NCI-H510A (cell line): ENCODE measurements around the gene GRK5.
A peak's percentile ranks its signal among the peaks of the same experiment; 100 is the strongest.

Experiments
- DNase-seq: peaks from one replicate; lab custom pipeline; 2025; lab: John Stamatoyannopoulos, UW

The GRK5 gene

DNA sequence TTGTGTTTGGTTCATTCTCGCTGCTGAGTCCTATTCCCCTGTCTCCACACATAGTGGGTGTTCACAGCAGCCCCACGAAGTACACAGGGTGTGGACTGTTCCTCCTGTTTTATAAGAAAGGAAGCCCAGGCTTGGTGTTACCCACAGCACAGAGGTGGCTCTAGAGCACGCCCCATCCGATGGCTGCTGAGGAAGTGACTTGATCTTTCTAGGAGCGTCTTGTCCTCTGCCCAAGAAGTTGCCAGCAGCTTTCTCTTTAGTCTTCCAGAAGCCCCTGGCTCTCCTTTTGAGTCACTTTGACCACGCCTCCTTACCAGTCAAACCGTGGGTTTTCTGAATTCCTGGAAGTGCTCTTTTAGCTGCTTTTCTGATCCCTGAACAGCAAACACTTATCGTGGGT lies 94.0 kb downstream of the GRK5 start:
- no peak for DNase-seq

DNA sequence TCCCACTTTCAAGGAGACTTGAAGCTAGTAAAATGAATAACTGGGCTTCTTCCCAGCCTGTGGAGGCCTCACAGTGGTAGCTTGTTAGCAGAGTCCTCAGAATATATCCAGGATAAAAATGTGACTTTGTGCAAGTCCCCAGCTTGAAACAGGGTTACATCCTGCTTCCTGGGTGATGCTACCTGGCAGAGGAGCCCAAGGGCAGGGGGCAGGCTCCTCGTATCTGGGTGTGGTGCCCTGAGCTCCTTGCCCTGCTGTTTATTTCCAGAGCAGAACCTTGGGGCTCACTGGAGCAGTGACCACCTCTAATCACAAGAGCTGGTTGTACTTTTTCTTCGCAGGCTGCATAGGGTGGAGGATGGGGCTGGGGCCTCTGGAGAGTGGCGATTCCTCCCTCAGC lies 94.8 kb downstream of the GRK5 start:
- DNase-seq = no peak

GRCh38 chr10:119302591-119303253 lies 95.4 kb downstream of the GRK5 start:
- DNase-seq = no peak

DNA sequence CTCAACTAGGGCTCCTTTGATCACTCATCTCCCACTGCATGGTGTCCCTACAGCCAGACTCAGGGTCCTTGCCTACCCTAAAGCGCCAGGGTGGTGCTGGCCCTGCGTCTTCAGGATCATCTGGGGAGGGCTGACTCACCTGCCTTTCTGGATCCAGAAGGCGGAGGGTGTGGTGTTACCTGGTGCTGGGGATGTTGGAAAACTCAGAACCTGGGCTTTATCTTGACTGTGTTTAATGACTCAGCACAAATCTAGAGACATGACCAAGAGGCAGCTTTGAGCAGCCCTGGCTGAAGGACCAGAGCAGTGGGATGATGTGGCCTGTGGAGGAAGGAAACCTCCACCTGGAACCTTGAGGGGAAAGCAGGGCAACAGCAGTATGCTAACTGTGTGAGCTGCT lies 96.5 kb downstream of the GRK5 start:
- no peak for DNase-seq

- no peak for DNase-seq
These were observed 97.2 kb downstream of the GRK5 start for GRCh38 chr10:119304541-119304940.

DNA sequence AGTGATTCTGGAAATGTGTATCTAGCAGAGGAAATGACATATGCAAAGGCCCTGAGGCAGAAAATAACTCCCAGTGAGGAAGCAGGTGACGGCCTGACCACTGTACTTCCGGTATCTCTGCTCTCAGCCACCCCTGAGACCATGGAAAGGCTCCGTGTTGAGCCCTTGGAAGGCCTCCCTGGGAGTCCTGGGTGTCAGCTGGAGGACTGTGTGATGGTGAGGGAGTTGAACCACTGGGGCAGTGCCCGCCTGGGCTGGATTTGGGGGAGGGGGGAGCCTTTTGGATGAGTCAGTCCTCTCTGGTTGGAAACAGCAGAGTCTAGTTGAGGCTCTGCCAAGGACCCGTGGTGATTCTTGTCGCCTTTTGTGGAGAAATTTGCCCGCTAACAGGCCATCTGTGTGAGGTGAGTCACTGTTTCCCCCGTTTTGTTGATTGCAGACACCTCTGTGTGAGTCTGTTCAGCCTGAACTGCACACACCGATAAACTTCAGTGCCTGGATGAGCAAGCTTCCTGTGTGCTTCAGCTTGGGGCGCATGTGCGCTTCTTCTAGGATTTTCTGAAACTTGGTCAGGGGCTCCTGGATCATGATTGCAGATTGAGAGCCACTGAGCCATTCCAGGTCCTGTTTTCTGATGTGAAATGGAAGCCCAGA lies 98.6 kb downstream of the GRK5 start:
- no peak for DNase-seq

DNA sequence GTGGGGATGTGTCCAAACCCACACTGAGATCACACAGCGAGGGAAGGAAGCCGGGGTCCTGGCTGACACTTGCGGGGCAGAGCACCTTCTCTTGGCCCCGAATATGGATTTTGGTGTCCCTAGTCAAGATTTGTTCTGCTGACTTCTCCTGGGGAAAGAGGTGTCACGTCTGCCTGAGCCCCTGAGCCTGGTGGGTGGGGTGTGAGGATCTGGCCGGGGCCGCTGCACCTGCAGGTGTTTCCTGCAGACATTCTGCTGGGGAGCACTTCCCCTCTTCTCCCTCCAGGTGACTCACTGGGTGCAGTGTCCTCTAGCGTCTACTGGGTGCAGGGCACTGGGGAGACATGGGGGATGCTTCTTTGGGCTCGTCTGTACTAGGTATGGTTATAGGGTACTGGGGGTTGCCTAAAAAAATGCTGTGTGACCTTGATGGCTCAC lies 99.2 kb downstream of the GRK5 start:
- peak; percentile 30 for DNase-seq

DNA sequence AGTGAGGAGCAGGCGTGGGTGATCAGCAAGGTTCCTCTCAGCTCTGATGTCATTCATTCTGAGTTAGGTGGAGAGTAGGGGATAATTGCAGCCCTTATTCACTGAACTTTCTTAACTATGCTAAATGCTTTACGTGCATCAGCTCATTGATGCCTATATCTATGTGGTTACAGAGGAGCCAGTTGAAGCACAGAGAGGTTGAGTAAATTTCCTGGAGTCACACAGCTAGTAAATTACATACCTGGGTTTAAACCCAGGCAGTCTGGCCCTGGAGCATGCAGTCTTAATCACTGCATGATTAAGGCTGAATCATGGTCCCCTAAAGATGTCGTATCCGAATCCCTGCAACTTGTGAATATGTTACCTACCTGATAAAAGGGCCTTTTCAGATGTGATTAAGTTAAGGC lies 99.6 kb downstream of the GRK5 start:
- no peak for DNase-seq

- DNase-seq = no peak
These were observed 100.7 kb downstream of the GRK5 start for GRCh38 chr10:119308089-119308488.

- DNase-seq = no peak
These were observed 101.4 kb downstream of the GRK5 start for GRCh38 chr10:119308551-119309422.

DNA sequence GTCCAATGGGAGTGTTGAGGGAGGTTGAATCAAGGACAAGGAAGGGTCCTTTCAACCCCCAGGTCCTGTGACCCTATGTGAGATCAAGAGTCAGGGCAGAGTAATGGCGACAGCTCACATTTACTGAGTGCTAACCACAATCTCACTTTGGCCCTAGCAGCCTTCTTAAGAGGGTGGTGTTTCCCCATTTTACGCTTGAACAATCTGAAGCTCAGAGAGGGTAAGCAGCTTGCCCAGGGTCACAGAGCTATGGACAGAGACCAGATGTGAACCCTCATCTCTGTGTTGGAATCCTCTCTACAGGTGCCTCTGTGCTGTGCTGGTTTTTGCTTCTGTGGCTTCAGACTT lies 102.0 kb downstream of the GRK5 start:
- DNase-seq = no peak

DNA sequence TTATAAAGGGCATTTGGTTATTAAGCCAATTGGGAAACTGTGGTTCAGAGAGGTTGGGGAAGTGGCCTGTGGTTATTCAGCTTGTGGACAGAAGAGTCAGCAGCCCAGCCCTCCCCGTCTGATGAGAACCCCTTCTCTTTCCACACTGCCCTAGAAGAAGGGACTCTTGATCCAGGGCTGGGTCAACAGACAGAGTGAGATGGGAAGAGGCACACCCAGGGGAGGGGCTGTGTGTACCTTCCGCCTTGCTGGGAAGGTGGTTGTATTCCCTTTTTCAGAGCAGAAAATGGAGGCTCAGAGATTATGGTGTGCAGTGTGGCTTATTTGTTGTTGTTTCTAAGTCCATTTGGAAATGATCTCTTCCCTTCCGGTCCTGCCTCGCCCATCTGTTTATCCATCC lies 103.4 kb downstream of the GRK5 start:
- DNase-seq = no peak

DNA sequence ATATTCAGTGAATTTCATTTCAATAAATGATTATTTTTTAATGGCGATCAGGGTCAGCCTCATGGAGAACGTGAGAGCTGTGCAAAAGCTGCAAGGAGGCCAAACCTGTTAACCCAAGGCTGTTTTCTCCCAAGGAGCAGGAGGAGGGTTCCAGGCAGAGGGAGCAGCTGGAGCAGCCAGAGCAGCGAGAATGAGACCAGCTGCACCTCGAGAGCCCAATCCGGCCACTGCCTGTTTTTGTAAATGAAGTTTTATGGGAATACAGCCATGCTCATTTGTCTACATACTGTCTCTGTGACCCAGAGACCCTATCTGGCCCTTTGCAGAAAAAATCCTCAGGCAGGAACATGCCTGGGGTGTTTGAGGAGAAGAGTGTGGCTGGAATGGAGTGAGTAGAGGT lies 104.9 kb downstream of the GRK5 start:
- DNase-seq = no peak

DNA sequence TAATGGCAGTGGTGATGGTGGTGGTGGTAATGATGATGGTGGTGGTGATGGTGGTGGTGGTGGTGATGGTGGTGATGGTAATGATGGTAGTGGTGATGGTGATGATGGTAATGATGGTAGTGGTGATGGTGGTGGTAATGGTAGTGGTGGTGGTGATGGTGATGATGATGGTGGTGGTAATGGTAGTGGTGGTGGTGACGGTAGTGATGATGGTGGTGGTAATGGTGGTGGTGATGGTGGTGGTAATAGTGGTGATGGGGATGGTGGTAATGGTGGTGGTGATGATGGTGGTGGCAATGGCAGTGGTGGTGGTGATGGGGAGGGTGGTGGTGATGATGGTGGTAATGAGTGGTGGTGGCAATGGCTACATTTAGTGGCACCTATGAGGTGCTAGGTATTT lies 105.7 kb downstream of the GRK5 start:
- no peak for DNase-seq

- no peak for DNase-seq
These were observed 106.3 kb downstream of the GRK5 start for GRCh38 chr10:119313644-119314043.

DNA sequence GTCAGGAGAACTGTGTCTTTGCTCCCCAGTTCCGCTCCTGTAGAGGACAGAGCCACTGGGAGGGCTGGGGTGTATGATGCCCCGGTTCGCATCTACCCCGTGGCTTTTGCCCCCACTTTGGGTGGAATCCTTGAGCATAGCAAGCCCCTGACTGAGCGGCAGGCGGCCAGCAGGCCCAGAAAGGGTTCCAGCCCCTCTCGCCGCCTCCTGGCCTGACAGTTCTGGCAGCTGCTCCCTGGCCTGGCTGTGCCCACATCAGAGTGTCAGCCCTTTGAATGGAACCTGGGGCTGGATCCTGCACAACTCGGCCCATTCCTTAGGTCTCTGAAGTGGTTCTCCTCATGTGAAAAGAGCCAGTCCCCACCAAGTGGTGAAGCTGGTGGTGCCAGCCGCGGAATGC lies 106.7 kb downstream of the GRK5 start:
- no peak for DNase-seq

- DNase-seq = no peak
These were observed 107.1 kb downstream of the GRK5 start for GRCh38 chr10:119314486-119314885.

GRCh38 chr10:119315128-119316001 lies 108.0 kb downstream of the GRK5 start:
- no peak for DNase-seq

DNA sequence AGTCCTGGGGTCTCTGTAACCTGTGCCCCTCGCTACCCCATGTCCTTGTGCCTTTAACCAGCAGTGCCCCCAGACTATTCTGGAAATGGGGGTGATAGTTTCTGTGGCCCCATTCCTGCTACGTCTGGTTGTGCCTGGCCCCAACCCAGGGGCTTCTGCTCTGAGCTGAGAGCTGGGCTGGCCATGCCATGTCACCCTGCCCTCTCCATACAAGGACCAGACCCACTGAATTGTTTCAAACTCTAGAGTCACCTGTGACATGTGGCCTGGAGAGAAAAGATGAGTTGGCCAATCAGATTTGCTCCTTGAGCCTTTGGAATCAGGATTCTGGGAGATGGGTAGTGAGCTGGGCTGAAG lies 108.6 kb downstream of the GRK5 start:
- DNase-seq = no peak

GRCh38 chr10:119316729-119317097 lies 109.3 kb downstream of the GRK5 start:
- no peak for DNase-seq

DNA sequence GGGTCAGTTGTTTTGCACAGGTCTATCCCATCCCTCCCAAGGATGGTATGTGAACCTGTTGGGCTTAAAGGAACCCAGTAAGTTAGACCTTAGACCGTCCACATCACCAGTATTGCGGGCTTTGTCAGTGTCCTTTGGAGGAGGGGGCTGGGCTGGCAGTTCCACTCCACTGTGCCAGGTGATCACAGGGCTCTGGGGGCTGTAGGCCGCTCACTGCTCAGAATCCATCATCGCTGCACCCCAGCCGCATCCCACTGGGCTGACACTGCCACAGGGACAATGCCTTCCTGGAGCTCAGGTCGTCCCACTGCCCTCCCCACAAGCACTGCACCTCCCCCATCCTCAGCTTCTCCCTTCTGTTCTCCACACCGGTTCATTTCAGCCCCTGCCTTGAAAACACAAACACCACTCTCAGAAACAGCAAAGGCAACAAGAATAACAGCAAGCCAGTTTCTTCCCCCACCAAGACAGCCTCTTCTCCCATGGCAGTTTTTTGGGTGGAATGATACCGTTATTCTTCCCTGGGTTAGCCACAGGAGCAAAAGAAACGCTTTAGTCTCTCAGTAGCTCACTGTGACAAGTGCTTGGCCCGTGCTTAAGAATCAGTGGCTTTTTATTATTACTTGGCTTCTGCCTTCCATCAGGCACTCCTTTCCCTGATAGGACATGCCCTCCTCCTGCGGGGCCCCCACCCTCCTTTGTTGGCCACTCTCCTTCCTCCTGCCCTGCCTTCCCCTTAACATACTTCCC lies 111.2 kb downstream of the GRK5 start:
- no peak for DNase-seq
